Stimulated activated CD8-positive, alpha-beta memory T cell treated with anti-CD3 and anti-CD28 coated beads, Interleukin-4, amount 100 ng/mL, for 24 hours (primary cell): Measurements from ENCODE around the gene SNN.

ENCODE experiments used
- DNase-seq: peaks from one replicate; pipeline ENCODE4 v3.0.0-alpha.2; 2020; ENCODE audit warnings: low read depth

SNN gene

GRCh38 chr16:11635113-11635652, 33.1 kb upstream of the SNN start:
- no peak for DNase-seq

- no peak for DNase-seq
Measured at GRCh38 chr16:11635679-11636171, 32.5 kb upstream of the SNN start.

DNA sequence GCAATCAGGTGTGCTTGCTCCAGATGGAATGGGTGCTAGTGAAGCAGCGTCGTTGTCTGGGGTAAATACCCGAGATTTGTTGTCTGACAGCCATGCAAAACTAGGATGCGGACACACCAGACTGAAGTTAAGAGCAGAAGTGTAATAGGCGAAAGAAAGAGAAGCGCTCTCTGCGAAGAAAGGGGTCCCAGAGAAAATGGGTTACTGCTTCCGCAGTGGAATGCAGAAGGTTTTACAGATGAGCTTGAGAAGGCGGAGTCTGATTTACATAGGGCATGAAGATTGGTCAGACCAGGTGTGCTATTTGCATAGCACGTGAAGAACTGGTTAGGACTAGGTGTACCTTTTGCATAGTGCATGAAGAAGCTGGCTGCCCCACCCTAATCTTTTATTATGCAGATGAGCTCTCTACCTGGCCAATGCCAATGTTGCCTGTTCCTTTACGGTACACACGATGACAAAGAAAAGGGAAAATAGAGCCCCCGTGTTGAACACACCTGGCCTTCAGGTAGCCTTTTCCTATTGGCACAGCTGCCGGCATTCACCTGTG, 32.0 kb upstream of the SNN start:
- DNase-seq, result no peak

DNA sequence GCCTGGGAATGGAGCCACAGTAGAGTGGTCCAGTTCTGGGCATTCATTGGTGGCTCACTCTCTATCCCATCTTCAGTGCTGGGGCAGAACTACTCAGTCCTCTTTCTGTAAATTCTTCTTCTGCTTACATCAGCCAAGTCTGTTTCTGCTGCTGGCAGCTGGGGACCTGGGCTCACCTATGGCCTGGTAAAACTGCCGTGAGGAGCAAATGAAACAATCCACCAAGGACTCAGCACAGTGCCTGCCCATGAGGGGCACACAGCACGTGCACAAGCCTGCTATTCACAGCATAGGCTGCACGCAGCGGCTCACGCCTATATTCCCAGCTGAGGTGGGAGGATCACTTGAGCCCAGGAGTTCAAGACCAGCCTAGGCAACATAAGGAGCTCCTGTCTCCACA, 30.9 kb upstream of the SNN start:
- no peak for DNase-seq

- no peak for DNase-seq
Measured at GRCh38 chr16:11638140-11638539, 30.1 kb upstream of the SNN start.

- no peak for DNase-seq
Measured at GRCh38 chr16:11639008-11639562, 29.2 kb upstream of the SNN start.

GRCh38 chr16:11639925-11640899, 28.0 kb upstream of the SNN start:
- DNase-seq, result no peak

DNA sequence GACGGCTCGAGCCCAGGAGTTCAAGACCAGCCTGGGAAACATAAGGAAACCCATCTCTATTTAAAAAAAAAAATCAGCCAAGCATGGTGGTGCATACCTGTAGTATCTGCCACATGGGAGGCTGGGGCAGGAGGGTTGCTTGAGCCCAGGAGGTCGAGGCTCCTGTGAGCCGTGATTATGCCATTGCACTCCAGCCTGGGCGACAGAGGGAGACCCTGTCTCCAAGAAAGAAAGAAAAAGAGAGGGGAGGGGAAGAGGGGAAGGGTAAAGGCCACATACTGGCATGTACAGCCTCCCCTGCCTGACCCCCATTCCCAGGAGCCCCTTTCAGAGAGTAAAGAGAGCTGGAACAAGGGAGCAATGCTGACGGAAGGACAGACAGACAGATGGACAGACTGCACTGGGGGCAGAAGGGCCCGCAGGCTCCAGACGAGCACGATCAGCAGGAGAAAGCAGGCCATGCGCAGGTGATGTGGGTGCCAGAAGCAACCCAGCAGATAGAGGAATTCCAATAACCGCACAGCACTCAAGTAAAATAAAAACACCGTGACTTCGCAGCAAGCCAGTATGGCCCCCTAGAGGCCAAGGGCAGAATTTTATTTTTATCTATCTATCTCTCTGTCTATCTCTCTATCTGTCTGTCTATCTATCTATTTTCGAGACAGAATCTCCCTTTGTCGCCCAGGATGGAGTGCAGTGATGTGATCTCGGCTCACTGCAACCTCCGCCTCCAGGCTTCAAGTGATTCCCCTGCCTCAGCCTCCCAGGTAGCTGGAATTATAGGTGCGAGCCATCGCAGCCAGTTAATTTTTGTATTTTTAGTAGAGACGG, 27.1 kb upstream of the SNN start:
- DNase-seq, result no peak

DNA sequence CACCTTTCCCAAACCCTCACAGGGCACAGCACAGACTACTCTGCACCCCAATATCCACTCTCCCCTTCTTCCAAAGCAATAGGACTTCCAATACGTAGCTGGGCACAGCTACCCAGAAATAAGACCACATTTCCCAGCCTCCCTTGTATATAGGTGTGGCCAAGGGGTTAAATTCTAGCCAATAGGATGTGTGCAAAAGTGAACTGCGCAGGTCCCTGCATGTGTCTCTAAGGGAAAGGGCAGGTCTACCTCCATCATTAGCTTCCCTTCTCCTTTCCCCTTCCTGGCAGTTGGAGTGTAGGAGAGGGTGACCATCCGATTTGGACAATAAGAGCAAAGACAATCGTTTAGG, 25.5 kb upstream of the SNN start:
- no peak for DNase-seq

DNA sequence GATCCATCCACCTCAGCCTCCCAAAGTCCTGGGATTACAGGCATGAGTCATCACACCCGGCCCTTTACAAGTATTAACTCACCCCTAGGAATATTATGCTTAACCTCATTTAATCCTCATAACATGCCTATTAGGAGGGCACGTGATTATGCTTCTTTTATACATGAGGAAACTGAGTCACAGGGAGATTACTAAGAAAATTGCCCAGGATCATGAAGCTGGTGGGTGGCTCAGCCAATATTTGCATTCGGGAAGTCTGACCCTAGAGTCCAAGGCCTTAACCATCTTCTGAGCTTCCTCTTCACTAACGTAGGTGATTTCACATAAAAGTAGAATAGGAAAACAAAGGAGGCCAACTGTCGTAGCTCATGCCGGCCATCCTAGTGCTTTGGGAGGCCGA, 19.0 kb upstream of the SNN start:
- no peak for DNase-seq

DNA sequence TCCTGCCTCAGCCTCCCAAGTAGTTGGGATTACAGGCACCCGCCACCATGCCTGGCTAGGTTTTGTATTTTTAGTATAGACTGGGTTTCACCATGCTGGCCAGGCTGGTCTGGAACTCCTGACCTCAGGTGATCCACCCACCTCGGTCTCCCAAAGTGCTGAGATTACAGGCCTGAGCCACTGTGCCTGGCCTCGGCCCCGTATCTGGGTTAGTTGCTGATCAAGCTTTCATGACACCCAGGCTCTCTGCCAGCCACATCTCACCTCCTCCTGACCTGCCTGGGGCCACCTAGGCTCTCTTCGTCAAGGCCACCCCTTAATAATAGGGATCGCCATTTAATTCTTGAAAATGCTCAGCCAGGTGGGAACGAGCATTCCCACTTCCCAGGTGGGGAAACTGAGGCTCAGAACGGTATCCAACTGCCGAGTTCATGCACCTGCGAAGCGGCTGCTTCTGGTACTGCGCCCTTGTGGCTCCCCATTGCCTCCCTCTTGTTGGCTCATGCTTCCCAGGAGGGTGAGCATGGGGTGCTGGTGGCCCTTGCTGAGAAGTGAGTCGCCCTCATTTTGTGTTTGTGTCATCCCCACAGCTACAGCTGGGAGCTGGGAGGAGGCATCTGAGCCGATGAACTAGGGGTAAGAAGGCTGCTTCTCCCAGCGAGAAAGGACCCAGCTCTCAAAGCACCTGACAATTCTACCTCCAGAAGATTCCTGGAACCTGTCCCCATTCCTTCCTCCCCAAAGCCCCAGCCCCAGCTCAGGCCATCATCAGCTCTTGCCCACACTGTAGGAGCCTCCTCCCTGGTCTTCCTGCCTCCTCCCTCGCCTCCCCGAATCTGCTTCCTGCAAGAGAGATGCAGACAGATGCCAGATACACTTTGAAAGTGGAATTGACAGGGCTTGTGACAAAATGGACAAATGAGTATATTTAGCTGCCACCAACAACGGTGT, 17.3 kb upstream of the SNN start:
- DNase-seq, result no peak

DNA sequence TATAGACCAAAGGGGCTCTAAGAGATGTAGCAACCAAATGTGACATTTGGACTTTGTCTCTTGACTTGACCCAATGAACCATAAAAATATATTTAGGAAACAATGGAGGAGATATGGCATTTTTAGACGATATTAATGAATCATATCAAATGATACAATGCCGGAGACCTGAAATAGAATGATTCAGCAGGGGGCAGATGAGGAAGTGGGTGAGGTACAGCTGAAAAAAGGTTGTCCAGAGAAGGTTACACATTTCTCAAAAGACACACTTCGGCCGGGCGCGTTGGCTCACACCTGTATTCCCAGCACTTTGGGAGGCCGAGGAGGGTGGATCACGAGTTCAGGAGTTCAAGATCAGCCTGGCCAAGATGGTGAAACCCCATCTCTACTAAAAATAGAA, 16.5 kb upstream of the SNN start:
- DNase-seq, result no peak

DNA sequence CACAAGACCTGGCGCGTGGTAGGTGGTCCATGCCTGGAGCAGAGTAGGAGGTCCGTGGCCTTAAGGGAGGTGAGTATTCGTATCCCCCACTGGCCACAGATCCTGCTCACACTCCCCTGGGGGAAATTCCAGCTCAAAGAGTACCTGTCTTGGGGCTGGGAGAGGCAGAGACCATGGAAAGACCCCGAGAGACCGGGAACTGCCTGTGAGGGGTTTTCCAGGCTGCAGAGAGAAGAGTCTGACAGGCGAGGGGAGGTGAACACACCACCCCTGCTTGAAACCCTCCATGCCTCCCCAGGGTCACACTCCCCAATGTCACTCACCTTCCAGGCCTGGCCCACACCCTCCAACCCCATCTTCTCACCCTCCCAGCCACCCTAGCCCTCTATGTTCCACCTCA, 12.6 kb upstream of the SNN start:
- no peak for DNase-seq

GRCh38 chr16:11657556-11657955, 10.7 kb upstream of the SNN start:
- DNase-seq, result no peak

GRCh38 chr16:11658896-11659708, 9.2 kb upstream of the SNN start:
- DNase-seq, result no peak

GRCh38 chr16:11660565-11660964, 7.7 kb upstream of the SNN start:
- no peak for DNase-seq

GRCh38 chr16:11662582-11662981, 5.7 kb upstream of the SNN start:
- no peak for DNase-seq

DNA sequence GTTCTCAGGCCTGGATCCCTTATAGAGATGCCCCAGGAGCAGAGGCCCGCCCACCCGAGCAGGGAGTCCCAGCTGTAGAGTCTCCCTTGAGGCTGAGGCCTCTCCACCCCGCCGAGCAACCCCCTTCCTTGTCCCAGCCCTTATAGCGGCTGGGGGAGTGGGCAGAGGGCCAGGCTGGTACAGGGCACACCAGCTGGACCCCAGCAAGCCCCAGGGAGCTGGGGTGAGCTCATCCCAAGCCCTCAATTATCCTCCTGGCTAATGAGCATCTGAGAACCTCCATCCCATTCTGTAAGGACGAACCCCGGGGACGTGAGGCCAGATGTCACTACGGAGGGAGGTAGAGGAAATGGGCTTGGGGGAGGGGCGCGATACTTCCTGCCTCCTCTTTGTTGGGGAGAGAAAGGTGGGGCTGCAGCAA, 3.2 kb upstream of the SNN start:
- DNase-seq, result no peak

DNA sequence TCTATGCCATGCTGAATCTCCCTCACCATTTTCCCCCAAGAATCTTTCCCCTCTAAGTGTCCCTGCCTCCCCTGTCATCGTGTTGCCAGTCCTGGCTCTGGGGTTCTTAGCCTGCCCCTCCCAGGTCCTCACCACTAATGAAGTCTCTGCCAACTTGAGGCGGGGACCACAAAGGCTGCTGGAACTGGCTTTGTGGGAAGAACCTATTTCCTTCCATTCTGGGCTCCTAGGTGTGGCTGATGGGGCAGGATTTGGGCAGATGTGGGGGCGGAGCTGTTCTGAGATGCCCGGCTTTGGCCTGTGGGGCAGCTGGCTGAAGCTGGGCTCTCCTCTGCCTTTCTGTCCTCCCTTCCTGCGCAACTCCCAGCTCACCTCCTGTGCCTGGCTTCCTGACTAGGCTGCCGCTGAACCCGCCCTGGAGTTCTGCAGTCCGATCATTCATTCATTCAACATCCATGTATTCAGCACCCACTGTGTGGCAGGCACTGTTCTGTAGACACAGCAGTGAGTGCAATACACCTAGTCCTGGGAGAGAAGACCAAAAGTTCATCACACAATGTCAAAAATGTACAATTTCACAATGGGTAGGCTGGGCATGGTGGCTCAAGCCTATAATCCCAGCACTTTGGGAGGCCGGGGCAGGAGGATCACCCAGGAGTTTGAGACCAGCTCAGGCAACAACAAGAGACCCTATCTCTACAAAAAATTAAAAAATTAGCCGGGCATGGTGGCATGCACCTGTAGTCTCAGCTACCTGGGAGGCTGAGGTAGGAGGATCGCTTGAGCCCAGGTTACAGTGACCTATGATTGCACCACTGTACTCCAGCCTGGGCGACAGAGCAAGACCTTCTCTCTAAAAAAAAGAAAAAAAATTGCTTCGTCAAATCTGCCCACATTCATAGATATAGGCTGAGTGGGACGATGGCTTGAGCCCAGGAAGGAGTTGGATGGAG, 1.9 kb upstream of the SNN start:
- DNase-seq, result no peak
